Amniotic epithelial cell (primary cell): ENCODE results near the gene ARMC9.

Experiments used
- DNase-seq: peaks from one replicate; pipeline ENCODE4 v3.0.0-alpha.2; 2010; ENCODE audit warnings: low read depth

ARMC9 gene

DNA sequence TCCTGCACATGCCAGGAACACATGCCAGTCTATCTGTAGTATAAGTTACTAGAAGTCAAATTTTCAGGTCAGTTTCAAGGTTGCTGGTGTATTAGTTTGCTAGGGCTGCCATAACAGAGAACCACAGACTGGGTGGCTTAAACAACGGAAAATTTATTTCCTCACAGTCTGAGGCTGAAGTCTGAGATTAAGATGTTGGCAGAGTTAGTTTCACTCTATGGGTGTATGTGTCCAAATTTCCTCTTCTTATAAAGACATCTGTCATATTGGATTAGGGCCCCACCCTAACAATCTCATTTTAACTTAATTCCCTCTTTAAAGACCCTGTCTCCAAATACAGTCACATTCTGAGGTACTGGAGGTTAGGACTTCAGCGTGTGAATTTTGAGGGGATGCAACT is 223.6 kb downstream of the ARMC9 start:
- no peak for DNase-seq

DNA sequence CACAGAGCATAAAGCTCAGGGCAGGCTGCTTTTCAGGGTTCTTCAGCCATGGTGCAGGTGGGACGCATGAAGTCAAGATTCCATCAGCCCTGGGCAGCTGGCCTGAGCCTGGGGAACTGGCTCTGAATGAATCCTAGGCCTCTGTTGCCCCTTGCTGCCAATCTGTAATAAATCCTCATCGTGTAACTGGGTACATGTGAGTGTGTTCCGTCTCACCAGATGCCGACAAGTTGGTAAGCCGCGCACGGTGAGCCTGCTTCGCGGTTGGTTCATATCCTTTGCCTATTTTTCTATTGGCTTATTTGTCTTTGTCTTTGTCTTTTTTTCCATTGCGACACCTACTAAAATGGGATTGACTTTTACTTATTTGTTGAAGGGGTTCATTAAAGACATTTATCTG is 224.7 kb downstream of the ARMC9 start:
- no peak for DNase-seq
